ENCODE results near the gene MORN5. TPM values are rescaled to one million over a fixed set of nuclear protein-coding genes. Genes with fewer than 3 reads are reported as not detected.

MORN5 gene
- total and polyA plus RNA-seq, 9 of the 15 experiments (the other 6 are each of a cell fraction or from before 2014, with no cell fraction given), result not detected

DNA sequence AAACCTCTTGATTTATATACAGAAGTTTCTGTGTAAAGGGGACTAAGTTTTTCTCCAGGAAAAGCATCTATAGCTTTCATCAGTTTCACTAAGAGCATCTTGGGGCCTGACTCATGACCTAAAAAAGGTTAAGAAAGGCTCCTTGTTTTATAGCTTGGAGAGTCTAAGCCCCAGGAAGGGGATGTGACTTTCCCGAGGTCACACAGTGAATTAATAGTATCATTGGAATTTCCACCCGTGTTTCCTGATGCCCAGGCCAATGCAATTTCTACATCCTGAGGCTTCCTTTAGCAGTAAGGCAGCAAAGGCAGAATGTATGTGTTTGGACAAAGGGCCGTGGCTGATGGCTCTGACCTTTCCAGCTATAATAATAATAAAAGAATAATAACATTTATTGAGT lies 8.6 kb downstream of the MORN5 start:
- no peak overlapping the region for H3K27ac ChIP-seq (ENCODE audit: extremely low read depth, low read depth, low read length)
- CTCF ChIA-PET (ENCODE audit: low intra/inter-chr PET ratio), result no interaction called here

More for the DNA sequence above, 8.6 kb downstream of the MORN5 start:
- Histone ChIP-seq H3K79me2 (ENCODE audit: control insufficient read depth, insufficient read depth, low read length) (no peaks in the 10 kb centered on the region), H3K4me2 (ENCODE audit: insufficient read depth, low read length) (no peak overlapping the region), H3K4me1 (replicated peaks in 1 of 2; ENCODE audit: control insufficient read depth in 2 of 2, insufficient read depth in 2 of 2, low read length in 2 of 2) (peaks cover 9 to 17% of the 10 kb centered on the region in 2 experiments; a peak in 3 of 5 replicates), H2AFZ (ENCODE audit: low read depth, low read length) (no peak overlapping the region), H3K9ac (ENCODE audit: insufficient read depth in 1 of 2, low read depth in 2 of 2, low read length in 2 of 2) (no peak overlapping the region), H4K20me1 (replicated peaks; ENCODE audit: control insufficient read depth, insufficient read depth, low read length) (no peaks in the 10 kb centered on the region), H3K9me3 (replicated peaks; ENCODE audit: control insufficient read depth, insufficient read depth, low read depth, low read length) (no peaks in the 10 kb centered on the region), H3K4me3 (no peak overlapping the region), H3K9me1 (ENCODE audit: control insufficient read depth, insufficient read depth, low read length) (no peaks in the 10 kb centered on the region), H3K36me3 (ENCODE audit: control insufficient read depth, insufficient read depth, low read length) (no peaks in the 10 kb centered on the region), H3K27me3 (ENCODE audit: control insufficient read depth in 2 of 2, insufficient read depth in 2 of 2, low read length in 2 of 2) (no peaks in the 10 kb centered on the region)
- no peak for TF ChIP-seq CEBPB (tag; IDR thresholded peaks at IDR 0.05)
- TF ChIP-seq TRIM24 (IDR thresholded peaks at IDR 0.05), result no peak
- TF ChIP-seq, protein P1, sequence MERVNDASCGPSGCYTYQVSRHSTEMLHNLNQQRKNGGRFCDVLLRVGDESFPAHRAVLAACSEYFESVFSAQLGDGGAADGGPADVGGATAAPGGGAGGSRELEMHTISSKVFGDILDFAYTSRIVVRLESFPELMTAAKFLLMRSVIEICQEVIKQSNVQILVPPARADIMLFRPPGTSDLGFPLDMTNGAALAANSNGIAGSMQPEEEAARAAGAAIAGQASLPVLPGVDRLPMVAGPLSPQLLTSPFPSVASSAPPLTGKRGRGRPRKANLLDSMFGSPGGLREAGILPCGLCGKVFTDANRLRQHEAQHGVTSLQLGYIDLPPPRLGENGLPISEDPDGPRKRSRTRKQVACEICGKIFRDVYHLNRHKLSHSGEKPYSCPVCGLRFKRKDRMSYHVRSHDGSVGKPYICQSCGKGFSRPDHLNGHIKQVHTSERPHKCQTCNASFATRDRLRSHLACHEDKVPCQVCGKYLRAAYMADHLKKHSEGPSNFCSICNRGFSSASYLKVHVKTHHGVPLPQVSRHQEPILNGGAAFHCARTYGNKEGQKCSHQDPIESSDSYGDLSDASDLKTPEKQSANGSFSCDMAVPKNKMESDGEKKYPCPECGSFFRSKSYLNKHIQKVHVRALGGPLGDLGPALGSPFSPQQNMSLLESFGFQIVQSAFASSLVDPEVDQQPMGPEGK (CRISPR knock-in tag; IDR thresholded peaks at IDR 0.05; ENCODE audit: borderline replicate concordance), result no peak
- TF ChIP-seq, protein P2, sequence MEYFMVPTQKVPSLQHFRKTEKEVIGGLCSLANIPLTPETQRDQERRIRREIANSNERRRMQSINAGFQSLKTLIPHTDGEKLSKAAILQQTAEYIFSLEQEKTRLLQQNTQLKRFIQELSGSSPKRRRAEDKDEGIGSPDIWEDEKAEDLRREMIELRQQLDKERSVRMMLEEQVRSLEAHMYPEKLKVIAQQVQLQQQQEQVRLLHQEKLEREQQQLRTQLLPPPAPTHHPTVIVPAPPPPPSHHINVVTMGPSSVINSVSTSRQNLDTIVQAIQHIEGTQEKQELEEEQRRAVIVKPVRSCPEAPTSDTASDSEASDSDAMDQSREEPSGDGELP (CRISPR knock-in tag; IDR thresholded peaks at IDR 0.05; ENCODE audit: borderline replicate concordance), result no peak
- TF ChIP-seq, protein P3, sequence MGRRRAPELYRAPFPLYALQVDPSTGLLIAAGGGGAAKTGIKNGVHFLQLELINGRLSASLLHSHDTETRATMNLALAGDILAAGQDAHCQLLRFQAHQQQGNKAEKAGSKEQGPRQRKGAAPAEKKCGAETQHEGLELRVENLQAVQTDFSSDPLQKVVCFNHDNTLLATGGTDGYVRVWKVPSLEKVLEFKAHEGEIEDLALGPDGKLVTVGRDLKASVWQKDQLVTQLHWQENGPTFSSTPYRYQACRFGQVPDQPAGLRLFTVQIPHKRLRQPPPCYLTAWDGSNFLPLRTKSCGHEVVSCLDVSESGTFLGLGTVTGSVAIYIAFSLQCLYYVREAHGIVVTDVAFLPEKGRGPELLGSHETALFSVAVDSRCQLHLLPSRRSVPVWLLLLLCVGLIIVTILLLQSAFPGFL (CRISPR knock-in tag; IDR thresholded peaks at IDR 0.05), result no peak
- TF ChIP-seq POLR2AphosphoS2 (IDR thresholded peaks at IDR 0.05; ENCODE audit: low read length), result no peak
- no peak for TF ChIP-seq BMI1 (IDR thresholded peaks at IDR 0.05; ENCODE audit: low read length)
- TF ChIP-seq ARID1B (IDR thresholded peaks at IDR 0.05), result no peak
- no peak for TF ChIP-seq RFX1 (IDR thresholded peaks at IDR 0.05)
- TF ChIP-seq GTF2B (IDR thresholded peaks at IDR 0.05; ENCODE audit: extremely low read depth, insufficient read length), result no peak
- TF ChIP-seq ZNF24 (IDR thresholded peaks at IDR 0.05), result no peak
- DNase-seq (ENCODE audit: extremely low read depth in 1 of 4, low spot score in 3 of 4), result no peak
- ATAC-seq, result no peak
- intact Hi-C loops (cut with micrococcal nuclease), result no loop called here
- no TSS peak for BruUV-seq (replicated peaks)
- WGBS (ENCODE audit: insufficient coverage, low coverage, missing lambda C conversion rate), result 23% methylated on average over 3 of the region's 3 CpGs
- POLR2A ChIA-PET, result interaction anchor here (1.2 to 1.4 kb wide), 2 partner anchors 9 to 14 kb away, joined by 4 read pairs; no protein-coding TSS in a partner anchor
- FAIRE-seq, result no peak
- in situ Hi-C loops (cut with MboI), result no loop called here

Data from K562 (cell line).